Cardiac fibroblast (primary cell): ENCODE data around the gene SMIM32.

Experiments used
- DNase-seq, 2 donors: peaks; one replicate each; pipeline versions ENCODE4 v3.0.0 to v3.0.0-alpha.2; 2010; ENCODE audit warnings: low read depth in 2 of 2
- H3K4me3 ChIP-seq, 2 donors: replicated peaks in 1 of 2; 1 replicate in 1 of 2; 2 replicates in 1 of 2; pipeline ENCODE4 v1.5.1; 2011; ENCODE audit warnings: low read depth in 2 of 2, low read length in 2 of 2, mild to moderate bottlenecking in 2 of 2, moderate library complexity in 1 of 2
- TF ChIP-seq, protein P1 (sequence below): IDR thresholded peaks from one replicate; pipeline ENCODE4 v1.5.1; 2011; ENCODE audit warnings: low read depth, mild to moderate bottlenecking, low read length, inconsistent platforms

Gene SMIM32

DNA sequence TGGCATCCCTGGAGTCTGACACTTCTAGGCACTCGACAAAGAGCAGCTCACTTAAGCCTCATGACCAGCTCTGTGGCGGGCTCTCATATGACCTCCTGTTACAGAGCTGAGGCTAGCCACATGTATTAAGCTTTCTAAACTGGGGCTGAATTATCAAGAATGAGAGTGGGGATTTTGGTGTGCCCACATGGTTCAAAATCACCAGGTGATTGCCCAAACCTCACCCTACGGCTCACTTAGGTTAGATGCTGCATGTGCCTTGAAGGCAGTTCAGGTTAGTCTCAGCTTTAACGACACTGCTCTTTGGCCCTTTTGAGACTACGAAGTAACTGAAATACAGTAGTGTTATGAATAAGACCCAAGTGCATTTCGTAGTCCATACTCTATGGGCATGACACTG lies 39.4 kb upstream of the SMIM32 start:
- no peak for DNase-seq
- TF ChIP-seq, protein P1, sequence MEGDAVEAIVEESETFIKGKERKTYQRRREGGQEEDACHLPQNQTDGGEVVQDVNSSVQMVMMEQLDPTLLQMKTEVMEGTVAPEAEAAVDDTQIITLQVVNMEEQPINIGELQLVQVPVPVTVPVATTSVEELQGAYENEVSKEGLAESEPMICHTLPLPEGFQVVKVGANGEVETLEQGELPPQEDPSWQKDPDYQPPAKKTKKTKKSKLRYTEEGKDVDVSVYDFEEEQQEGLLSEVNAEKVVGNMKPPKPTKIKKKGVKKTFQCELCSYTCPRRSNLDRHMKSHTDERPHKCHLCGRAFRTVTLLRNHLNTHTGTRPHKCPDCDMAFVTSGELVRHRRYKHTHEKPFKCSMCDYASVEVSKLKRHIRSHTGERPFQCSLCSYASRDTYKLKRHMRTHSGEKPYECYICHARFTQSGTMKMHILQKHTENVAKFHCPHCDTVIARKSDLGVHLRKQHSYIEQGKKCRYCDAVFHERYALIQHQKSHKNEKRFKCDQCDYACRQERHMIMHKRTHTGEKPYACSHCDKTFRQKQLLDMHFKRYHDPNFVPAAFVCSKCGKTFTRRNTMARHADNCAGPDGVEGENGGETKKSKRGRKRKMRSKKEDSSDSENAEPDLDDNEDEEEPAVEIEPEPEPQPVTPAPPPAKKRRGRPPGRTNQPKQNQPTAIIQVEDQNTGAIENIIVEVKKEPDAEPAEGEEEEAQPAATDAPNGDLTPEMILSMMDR, result no peak
- H3K4me3 ChIP-seq, result no peak overlapping the region

DNA sequence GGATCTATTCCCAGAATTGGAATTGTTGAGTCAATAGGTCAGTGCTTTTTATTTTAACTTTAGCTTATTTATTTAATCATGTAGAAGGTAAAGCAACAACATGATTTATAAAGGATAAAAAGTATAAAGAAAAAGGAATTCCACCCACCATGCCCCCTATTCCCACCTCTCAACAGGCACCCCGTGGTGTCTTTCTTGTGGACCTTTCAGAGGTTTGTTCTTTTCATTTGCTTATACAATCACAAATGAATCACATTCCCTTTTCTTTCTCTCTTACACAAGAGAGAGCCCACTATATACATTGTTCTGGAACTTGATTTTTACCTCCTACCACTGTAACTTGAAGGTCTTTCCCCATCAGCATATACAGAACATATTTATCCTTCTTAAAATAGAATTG lies 37.2 kb upstream of the SMIM32 start:
- TF ChIP-seq, protein P1, result no peak
- no peak overlapping the region for H3K4me3 ChIP-seq
- DNase-seq, result no peak

DNA sequence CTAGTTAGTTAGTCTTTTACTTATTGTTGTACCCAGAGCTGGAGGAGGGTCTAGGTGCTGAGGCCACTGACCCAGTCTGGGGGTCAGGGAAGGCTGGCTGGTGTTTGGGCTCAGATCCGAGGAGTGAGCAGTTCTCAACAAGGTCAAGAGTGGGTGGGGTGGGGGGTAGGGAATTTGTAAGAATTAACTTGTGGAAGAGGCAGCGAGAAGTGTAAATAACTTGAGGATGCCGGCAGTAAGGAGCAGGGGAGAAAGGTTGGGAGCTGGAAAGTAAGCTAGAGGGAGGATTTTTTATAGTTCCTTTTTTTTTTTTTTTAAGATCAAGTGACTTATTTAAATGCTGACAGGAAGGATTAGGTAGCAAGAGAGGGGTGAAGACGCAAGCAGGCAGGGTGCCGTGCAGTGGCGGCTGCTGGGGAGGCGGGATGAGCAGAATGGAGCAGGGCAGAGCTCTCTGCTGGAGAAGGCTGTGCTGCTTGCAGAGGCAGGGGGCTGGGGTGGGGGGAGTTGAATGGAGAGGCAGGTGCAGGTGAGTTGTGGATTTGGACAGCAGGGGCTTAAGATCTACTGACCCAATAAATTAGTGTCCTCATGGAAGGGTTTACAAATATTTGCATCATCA lies 35.3 kb upstream of the SMIM32 start:
- H3K4me3 ChIP-seq, result no peak overlapping the region
- DNase-seq, result no peak
- TF ChIP-seq, protein P1, result no peak

DNA sequence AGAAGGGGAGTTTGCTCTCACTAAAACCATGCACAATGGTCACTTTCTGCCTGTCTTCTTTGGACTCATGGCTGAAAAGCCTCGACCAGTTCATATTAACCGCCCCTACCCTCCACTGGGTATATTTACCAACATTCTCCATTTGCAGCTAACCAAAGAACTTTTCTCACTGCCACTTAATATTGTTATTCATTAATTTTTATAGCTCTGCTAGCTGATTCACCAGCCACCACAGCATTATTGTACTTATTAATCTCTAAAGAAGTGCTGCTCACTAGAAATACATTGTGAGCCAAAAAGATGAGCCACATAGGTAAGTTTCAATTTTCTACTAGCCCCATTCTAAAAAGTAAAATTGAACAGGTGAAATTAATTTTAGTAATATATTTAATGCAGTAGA lies 33.4 kb upstream of the SMIM32 start:
- TF ChIP-seq, protein P1, result no peak

DNA sequence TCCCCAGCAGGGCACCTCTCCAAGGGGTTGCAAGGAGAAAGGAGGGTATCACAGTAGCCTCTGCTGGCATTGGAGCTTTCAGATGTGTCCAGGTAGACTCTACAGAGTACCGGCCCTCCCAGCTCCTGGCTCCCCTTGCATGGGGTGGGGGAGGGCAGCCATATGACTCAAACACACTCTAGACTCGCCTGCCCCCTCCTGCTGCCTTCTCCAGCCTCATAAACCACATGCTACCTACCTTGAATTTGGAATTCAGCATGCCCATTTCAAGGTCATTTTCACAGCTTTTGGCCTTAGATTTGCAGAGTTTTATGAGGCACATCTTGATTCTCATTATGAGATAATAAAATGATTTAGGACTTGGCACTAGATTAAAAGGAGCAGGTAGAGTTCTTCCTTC lies 32.8 kb upstream of the SMIM32 start:
- H3K4me3 ChIP-seq, result no peak overlapping the region
- DNase-seq, result no peak
- TF ChIP-seq, protein P1, result no peak

More for the DNA sequence above, 33.4 kb upstream of the SMIM32 start:
- H3K4me3 ChIP-seq, result no peak overlapping the region
- no peak for DNase-seq

DNA sequence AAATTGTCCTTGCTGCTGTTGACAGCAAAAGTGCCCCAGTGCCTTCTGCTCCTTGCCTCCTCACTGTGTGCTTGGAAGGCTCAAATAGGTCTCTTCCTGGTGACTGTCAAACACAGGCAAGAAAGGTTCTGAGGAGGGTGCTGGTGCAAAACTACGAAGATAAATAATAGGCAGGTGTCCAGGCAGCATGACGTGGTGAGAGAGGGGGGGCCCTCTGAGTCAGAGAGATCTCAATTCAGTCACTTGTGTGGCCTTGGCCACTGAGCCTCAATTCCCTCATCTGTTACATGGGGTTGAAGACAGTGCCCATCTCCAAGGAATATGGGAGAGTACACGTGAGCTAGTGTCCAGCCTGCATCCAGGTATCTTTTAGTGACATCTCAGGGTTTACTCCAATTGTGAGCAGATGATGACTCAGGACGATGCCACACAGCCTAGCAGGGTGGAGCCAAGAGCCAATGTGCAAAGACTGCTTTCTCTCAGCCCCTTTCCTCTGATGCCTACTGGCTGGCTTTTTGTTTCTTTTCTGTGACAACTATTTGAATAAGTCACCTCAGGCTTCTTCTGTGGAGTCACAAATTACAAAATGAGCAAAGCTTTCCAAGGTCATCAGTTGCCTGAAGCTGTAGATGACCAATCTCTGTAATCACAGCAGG lies 29.7 kb upstream of the SMIM32 start:
- DNase-seq, result no peak
- TF ChIP-seq, protein P1, result no peak
- H3K4me3 ChIP-seq, result no peak overlapping the region

DNA sequence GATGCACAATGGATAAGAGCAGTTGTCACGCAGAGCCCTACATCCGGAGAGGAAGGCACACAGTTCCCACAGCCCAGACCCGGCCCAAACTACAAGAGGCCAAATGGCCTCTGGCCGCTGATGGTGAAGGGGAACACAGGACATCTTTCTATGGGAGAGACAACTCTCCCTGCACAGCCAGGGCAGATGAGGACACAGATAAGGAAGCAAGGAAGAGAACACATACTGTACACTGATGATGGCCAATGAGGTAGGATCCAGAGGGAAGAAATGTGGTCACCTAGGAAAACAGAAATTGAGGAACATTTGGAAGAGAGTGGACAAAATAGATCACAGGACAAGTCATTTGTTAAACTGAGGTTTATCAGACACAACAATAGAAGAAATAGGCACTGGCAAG lies 28.4 kb upstream of the SMIM32 start:
- TF ChIP-seq, protein P1, result no peak
- DNase-seq, result no peak
- no peak overlapping the region for H3K4me3 ChIP-seq
